HuH-7.5 (cell line): ENCODE results near the gene FBXW7.

Source experiments
- DNase-seq: peaks from one replicate; pipeline ENCODE4 v3.0.0; 2011; ENCODE audit warnings: low spot score

FBXW7 gene

DNA sequence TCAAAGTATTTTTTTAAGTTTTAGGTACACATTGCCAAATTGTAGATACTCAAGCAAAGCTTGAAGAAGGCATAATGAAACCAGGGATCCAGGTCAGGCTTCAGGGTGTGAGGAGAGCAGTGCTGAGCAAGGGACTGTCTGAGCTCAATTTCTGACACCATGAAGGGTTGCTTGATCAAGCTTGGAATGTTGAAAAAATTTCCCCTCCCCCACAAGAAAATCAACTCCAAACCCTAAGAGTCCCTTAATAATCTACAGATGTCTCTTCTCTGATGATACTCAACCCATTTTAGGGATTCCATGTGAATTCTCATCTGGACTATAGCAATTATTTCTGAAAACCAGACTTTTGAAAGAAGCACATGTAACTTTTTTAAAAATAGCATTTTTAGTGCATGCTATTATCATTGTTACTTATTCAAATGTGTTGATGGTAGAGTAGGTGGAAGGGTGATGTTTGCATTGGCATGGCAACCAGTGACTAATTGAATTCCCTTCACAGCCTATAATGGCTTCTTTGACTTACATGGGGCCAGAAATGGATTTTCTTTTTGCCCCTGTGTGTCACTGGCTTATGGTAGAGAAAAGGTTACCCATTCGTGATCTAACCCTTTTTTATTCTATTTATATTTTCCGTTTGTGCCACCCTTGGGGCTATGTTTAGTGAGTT lies 252.0 kb downstream of the FBXW7 start:
- no peak for DNase-seq

DNA sequence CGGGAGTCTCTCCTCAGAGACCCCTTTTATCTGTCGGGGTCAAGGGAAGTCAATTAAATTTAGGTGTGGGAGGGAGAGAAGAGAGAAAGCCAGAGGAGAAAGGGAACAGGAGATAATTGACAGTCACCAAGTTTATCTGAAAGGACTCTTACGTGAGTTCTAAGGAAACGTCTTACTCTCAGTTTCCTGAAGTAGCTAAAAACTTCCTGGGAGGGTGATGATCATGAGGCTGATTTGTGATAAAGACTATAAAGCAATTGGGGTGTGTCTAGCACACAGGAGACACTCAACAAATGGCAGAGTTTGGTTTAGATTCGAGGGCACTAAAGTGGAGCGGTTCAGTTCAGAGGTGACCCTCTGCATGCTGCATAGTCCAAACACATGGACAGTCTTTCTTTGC lies 254.1 kb downstream of the FBXW7 start:
- DNase-seq = no peak

DNA sequence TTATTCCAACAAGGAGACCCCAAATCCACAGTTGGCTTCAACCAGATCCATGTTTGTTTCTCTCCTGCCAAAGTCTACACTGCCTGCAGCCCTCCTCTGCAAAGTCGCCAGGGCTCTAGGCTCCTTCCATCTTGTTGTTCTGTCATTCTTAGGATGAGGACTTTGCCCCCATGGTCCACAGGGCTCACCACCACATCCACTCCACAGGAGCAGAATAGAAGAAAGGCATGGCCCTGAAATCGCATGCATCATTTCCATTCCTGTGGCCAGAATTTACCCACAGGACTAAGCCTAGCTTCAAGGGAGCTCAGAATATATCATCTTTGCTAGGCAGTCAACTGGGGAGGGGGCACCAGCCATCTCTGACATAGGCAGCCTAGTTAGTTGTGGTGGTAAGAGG lies 254.7 kb downstream of the FBXW7 start:
- DNase-seq = no peak

DNA sequence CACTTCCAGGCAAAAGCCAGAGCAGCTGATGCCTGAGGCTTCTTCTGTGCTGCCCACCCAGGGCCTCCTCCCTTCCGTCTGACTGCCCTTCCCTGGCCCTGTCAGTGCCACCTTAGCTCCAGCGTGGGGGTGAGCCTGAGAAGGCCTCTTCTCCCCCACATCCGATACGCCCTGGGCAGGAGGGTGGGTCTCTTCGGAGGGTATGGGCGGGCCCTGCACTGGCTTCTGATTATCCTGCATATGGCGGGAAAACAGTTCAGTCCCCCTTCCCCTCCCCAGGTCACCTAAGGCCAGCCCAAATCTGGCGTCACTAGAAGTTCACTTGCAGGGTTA lies 256.7 kb downstream of the FBXW7 start:
- DNase-seq = no peak

DNA sequence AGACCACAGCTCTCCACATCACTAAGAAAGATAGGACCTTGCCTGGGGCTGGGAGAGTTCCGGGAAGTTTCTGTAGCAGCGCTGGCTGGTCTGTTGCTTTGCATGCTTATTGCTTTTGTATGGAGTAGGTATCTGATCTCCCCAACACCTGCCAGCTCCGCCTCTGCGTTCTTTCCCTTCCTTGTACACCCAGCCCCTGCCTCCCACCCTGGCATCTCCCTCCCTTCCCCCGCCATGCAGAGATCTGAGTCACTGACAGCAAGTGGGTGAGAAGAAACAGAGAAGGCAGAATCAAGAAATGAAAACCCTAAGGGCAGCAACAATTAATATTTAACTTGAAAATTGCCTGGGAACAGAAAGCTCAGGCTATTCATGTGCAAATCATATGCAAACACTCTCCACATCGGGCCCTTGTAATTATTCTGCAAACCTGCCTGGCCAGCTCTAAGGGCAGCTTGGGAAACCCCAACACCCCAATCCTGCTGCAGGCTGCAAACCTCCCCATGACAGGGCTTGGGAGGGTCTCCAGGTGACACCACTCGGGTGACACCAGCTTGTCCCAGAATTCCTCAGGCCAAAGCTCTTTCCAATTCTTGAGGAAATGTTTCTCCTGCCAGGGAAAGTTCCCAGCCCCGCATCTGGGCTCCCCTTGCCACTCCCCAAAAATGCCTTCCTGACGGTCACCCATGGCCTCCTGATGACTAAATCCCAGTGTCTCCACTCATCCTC lies 257.2 kb downstream of the FBXW7 start:
- no peak for DNase-seq

DNA sequence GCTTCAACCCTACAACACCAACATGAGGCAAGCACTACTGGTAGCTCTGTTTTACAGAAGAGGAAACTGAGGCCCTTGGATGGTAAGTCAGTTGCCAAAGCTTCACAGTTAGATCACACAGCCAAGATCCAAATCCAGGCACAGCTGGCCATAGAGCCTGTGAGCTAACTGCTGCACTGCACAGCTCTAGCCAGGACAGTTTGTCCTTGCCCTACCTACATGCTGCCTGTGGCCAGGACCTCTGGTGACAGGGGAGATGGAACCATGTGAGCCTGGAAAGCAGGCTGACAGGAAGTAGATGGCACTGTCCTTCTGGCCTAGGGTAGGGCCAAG lies 257.8 kb downstream of the FBXW7 start:
- no peak for DNase-seq

DNA sequence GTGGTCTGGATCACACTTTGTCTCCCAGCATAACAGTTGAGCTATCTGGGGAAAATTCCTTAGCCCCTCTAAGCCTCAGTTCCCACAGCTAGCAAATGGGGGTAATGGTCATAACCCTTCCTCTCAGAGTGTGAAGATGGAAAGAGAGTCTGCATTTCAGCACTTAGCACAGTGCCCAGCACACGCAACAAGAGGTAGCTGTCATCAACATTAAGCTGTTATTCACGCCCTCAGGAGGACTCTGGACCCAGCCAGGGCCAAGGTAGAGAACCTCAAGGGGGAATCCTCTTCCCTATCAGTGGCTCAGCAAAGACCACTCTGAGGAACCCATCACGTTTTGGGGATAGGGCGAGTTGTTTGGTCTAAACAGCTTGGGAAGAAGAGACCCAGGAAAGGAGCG lies 258.6 kb downstream of the FBXW7 start:
- DNase-seq = no peak

DNA sequence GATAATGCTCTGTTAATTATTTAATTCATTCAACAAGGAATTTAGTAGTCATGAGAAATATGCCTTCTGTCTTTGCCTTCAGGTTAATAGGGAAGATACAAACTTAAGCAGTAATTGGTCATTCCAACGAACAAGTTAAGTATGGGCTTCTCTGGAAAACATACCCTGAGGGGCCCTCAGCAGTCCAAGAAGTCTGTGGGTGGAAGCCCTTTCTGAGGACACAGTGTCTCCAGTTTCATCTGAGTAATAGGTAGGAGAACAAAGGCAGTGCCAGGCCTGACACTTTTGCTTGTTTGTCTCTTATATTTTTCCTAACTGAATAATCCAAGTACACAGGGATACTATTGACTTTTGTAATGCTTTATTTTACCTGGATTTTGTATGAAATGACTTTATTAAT lies 262.5 kb downstream of the FBXW7 start:
- no peak for DNase-seq
